Testis (tissue), 2 donors: Measurements from ENCODE around the gene ZBTB48.

Experiments
- POLR2A ChIP-seq: fragments of 450-650 bp; IDR thresholded peaks from one replicate; pipeline ENCODE4 v1.6.1; 2017; ENCODE audit warnings: antibody characterized with exemption, mild to moderate bottlenecking, moderate library complexity
- TF ChIP-seq, protein P1 (sequence below), 3 experiments: fragments of 450-650 bp in 2 of 3; fragments of 200-600 bp in 1 of 3; sonication (generic) in 1 of 3; IDR thresholded peaks; one replicate each; pipeline ENCODE4 v1.5.1; 2016 to 2019; ENCODE audit warnings: antibody characterized with exemption in 3 of 3, mild to moderate bottlenecking in 2 of 3, moderate library complexity in 1 of 3

DNA sequence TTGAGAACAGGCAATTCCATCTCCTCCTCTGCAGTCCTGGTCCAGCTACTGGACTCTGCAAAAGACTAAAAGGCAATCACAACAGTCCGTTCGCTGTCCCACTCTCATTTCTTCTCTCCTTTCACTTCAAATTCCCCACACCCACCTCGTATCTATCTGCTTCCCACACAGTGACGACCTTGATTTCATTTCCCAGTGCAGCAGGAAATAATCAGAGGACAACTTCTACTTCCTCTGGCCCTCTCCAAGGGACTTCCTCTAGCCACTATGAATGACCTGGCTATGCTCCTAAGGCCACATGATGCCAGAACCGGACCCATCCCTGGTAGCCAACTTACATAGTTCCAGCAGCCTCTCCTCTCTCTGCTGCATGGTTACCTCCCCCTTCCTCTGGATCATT is 33.5 kb upstream of the ZBTB48 start:
- TF ChIP-seq POLR2A: no peak
- TF ChIP-seq, protein P1, sequence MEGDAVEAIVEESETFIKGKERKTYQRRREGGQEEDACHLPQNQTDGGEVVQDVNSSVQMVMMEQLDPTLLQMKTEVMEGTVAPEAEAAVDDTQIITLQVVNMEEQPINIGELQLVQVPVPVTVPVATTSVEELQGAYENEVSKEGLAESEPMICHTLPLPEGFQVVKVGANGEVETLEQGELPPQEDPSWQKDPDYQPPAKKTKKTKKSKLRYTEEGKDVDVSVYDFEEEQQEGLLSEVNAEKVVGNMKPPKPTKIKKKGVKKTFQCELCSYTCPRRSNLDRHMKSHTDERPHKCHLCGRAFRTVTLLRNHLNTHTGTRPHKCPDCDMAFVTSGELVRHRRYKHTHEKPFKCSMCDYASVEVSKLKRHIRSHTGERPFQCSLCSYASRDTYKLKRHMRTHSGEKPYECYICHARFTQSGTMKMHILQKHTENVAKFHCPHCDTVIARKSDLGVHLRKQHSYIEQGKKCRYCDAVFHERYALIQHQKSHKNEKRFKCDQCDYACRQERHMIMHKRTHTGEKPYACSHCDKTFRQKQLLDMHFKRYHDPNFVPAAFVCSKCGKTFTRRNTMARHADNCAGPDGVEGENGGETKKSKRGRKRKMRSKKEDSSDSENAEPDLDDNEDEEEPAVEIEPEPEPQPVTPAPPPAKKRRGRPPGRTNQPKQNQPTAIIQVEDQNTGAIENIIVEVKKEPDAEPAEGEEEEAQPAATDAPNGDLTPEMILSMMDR (IDR thresholded peaks at IDR 0.05): no peak
